Type B pancreatic cell (in vitro differentiated cells): ENCODE data around the gene EBNA1BP2. TPM values are rescaled to one million over a fixed set of nuclear protein-coding genes. Genes with fewer than 3 reads are reported as not detected.

Source experiments
- DNase-seq: peaks from one replicate; pipeline ENCODE4 v3.0.0; 2021; ENCODE audit warnings: mixed read lengths; ENCODE audit not compliant: unreplicated experiment; ENCODE audit errors: extremely low spot score
- H3K27ac Mint-ChIP-seq: 2 replicates; pipeline ENCODE4 v1.8.0; 2021; ENCODE audit warnings: mild to moderate bottlenecking, mixed read lengths
- H3K27me3 Mint-ChIP-seq: 2 replicates; pipeline ENCODE4 v1.8.0; 2021; ENCODE audit warnings: mixed read lengths
- H3K36me3 Mint-ChIP-seq: 2 replicates; pipeline ENCODE4 v1.8.0; 2021; ENCODE audit warnings: mixed read lengths
- H3K4me1 Mint-ChIP-seq: one replicate; pipeline ENCODE4 v1.8.0; 2021; ENCODE audit warnings: mixed read lengths; ENCODE audit not compliant: unreplicated experiment
- H3K4me3 Mint-ChIP-seq: 2 replicates; pipeline ENCODE4 v1.8.0; 2021; ENCODE audit warnings: mild to moderate bottlenecking, mixed read lengths
- H3K9me3 Mint-ChIP-seq: 2 replicates; pipeline ENCODE4 v1.8.0; 2021; ENCODE audit warnings: mixed read lengths
- total RNA-seq: library from RNA; stranded (reverse); gene quantifications from 2 replicates; pipeline ENCODE4 v1.2.1, GENCODE V29; 2021; ENCODE audit warnings: low replicate concordance
- TF ChIP-seq, protein P1 (sequence below): fragments of 200-600 bp; sonication (generic); conservative IDR thresholded peaks from 2 replicates; pipeline ENCODE4 v1.5.0; 2021; ENCODE audit warnings: antibody characterized with exemption, mild to moderate bottlenecking

EBNA1BP2 gene
- total RNA-seq, 1 donor from 2014 or later = 57.2 TPM

DNA sequence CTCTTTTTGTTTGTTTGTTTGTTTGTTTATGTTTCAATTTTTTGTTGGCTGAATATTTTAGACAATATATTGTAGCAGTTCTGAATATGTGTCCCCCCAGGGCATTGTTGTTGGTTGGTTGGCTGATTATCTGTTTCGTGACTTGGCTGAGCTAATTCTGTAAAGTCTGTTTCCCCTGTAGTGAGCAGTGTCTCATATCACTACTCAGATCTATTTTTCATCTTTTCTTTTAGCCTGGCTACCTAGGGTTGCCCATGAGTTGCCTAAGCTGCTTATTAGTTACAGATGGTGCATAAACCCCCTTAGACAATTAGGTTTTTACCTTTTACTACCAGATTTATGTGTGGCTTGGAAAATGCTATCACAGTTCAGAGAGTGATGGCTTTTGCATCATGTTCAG is 32.3 kb upstream of the EBNA1BP2 start:
- Mint-ChIP-seq H3K27ac (no peak overlapping the region), H3K9me3 (peaks cover 14% of the 10 kb centered on the region), H3K4me1 (peaks cover 14% of the 10 kb centered on the region), H3K27me3 (no peaks in the 10 kb centered on the region), H3K36me3 (peaks cover 5% of the 10 kb centered on the region), H3K4me3 (no peak overlapping the region)
- TF ChIP-seq, protein P1, sequence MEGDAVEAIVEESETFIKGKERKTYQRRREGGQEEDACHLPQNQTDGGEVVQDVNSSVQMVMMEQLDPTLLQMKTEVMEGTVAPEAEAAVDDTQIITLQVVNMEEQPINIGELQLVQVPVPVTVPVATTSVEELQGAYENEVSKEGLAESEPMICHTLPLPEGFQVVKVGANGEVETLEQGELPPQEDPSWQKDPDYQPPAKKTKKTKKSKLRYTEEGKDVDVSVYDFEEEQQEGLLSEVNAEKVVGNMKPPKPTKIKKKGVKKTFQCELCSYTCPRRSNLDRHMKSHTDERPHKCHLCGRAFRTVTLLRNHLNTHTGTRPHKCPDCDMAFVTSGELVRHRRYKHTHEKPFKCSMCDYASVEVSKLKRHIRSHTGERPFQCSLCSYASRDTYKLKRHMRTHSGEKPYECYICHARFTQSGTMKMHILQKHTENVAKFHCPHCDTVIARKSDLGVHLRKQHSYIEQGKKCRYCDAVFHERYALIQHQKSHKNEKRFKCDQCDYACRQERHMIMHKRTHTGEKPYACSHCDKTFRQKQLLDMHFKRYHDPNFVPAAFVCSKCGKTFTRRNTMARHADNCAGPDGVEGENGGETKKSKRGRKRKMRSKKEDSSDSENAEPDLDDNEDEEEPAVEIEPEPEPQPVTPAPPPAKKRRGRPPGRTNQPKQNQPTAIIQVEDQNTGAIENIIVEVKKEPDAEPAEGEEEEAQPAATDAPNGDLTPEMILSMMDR = no peak
- DNase-seq = no peak

DNA sequence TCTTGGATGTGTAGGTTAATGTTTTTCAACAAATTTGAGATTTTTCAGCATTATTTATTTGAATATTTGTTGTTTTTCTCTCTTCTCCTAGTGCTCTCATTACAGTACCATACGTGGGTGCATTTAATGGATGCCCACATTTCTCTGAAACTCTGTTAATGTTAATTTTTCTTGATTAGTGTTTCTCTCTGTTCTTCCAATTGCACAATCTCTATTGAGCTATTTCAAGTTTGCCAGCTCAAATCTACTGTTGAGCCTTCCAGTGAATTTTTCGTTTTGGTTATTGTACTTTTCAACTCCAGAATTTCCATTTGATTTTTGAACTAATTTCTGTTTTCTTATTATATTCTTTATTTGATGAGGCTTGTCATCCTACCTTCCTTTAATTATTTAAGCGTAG is 31.8 kb upstream of the EBNA1BP2 start:
- peaks cover 14% of the 10 kb centered on the region for H3K9me3 Mint-ChIP-seq
- H3K4me1 Mint-ChIP-seq = peaks cover 14% of the 10 kb centered on the region
- DNase-seq = no peak
- H3K27me3 Mint-ChIP-seq = no peaks in the 10 kb centered on the region
- H3K4me3 Mint-ChIP-seq = no peak overlapping the region
- peaks cover 5% of the 10 kb centered on the region for H3K36me3 Mint-ChIP-seq
- TF ChIP-seq, protein P1 = no peak
- no peak overlapping the region for H3K27ac Mint-ChIP-seq

DNA sequence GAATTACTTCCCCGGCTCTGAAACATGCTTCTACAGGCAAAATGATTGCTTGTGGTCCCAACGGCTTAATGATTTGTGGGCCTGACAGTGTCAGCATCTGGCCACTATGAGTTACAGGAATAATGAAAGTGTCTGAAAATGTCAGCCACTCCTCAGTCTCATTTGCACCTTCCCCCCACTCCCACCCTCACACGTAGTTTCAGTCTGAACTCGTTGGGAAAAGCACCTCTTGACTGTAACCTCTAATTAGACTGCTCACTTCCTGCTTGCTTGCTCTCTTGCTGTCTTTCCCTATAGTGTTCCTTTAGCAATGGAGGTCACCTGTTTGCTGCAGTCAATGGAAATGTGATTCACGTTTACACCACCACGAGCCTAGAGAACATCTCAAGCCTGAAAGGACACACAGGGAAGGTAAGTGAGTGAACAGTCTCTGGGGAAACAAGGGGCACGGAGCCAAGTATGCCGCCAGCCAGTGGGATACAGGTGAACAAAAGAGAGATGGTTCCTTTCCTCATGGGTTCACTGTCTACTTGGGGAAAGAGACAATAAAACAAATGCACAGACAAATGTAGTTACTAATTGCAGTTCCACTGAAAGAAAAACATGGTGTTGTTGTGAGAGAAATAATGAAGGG is 27.1 kb upstream of the EBNA1BP2 start:
- no peak overlapping the region for H3K4me3 Mint-ChIP-seq
- no peak for DNase-seq
- no peak overlapping the region for H3K27ac Mint-ChIP-seq
- H3K36me3 Mint-ChIP-seq = peaks cover 2% of the 10 kb centered on the region
- H3K27me3 Mint-ChIP-seq = no peaks in the 10 kb centered on the region
- peaks cover 10% of the 10 kb centered on the region for H3K9me3 Mint-ChIP-seq
- TF ChIP-seq, protein P1 = no peak
- no peaks in the 10 kb centered on the region for H3K4me1 Mint-ChIP-seq

DNA sequence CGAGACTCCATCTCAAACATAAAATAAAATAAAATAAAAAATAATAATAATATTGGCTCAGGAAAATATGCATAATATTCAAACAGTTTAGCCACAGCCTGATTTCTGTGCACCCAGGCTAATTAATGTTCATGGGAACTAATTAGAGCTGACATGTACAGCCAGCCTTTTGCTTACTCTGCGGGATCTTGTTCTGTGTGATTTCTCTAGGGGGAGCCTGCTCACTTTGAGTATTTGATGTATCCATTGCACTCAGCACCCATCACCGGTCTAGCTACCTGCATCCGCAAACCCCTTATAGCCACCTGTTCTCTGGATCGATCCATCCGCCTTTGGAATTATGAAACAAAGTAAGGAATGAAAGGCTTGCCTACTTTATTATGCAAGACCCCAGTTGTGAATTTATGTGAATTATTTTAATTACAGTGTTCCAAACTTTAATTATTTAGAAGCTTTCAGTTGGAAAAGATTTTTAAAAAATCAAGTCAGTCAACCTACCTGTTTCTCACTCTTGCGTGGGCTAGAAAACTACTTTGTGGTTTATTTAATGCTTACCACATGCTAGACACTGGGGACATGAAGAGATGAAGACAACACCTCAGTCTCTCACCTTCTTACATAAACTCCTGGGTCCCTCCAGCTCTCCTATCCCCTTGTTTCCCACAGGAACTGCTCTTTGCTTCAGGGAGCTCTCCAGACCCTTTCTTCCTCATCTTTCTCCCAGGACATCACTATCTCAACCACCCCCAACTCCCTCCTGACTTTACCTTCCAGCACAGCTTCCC is 25.4 kb upstream of the EBNA1BP2 start:
- H3K9me3 Mint-ChIP-seq = peaks cover 5% of the 10 kb centered on the region
- H3K4me1 Mint-ChIP-seq = no peaks in the 10 kb centered on the region
- no peaks in the 10 kb centered on the region for H3K27me3 Mint-ChIP-seq
- TF ChIP-seq, protein P1 = no peak
- DNase-seq = no peak
- H3K27ac Mint-ChIP-seq = no peak overlapping the region
- H3K36me3 Mint-ChIP-seq = no peaks in the 10 kb centered on the region
- no peak overlapping the region for H3K4me3 Mint-ChIP-seq

DNA sequence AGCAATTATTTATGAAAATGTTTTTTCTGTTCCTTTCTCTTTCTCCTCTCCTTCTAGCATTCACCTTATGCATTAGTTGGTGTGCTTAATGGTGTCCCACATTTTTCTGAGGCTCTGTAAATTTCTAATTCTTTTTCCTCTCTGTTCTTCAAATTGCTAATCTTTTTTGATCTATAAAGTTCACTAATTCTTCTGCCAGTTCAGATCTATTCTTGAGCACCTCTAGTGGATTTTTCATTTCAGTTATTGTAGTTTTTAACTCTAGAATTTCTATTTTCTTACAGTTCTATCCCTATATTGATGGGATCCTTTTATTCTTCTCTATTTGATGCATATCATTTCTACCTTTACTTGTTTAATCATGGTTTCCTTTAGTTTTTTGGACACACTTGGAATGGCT is 22.4 kb upstream of the EBNA1BP2 start:
- Mint-ChIP-seq H3K4me3 (no peak overlapping the region), H3K27ac (no peak overlapping the region), H3K4me1 (no peaks in the 10 kb centered on the region), H3K27me3 (no peaks in the 10 kb centered on the region), H3K36me3 (peaks cover 3% of the 10 kb centered on the region), H3K9me3 (peaks cover 13% of the 10 kb centered on the region)
- TF ChIP-seq, protein P1 = no peak
- DNase-seq = no peak
